HS-27A (cell line): ENCODE measurements around the gene GNG8.

Source experiments
- DNase-seq: peaks from one replicate; pipeline ENCODE4 v3.0.0-alpha.2; 2012; ENCODE audit warnings: low read depth, missing footprints

The GNG8 gene

GRCh38 chr19:46618670-46619231 lies 17.3 kb downstream of the GNG8 start:
- no peak for DNase-seq

- DNase-seq = no peak
Observed at GRCh38 chr19:46617601-46618000, 18.4 kb downstream of the GNG8 start.

GRCh38 chr19:46616631-46617322 lies 19.2 kb downstream of the GNG8 start:
- no peak for DNase-seq

GRCh38 chr19:46615966-46616365 lies 20.0 kb downstream of the GNG8 start:
- DNase-seq = no peak

- DNase-seq = no peak
Observed at GRCh38 chr19:46614114-46614722, 21.8 kb downstream of the GNG8 start.

- DNase-seq = no peak
Observed at GRCh38 chr19:46613525-46613924, 22.5 kb downstream of the GNG8 start.

GRCh38 chr19:46611776-46612175 lies 24.2 kb downstream of the GNG8 start:
- no peak for DNase-seq

- DNase-seq = no peak
Observed at GRCh38 chr19:46610851-46611770, 24.9 kb downstream of the GNG8 start.

GRCh38 chr19:46610413-46610775 lies 25.6 kb downstream of the GNG8 start:
- DNase-seq = no peak

- no peak for DNase-seq
Observed at GRCh38 chr19:46609511-46610412, 26.2 kb downstream of the GNG8 start.

GRCh38 chr19:46608581-46609345 lies 27.2 kb downstream of the GNG8 start:
- no peak for DNase-seq

- no peak for DNase-seq
Observed at GRCh38 chr19:46608178-46608577, 27.8 kb downstream of the GNG8 start.

- no peak for DNase-seq
Observed at GRCh38 chr19:46607448-46607841, 28.6 kb downstream of the GNG8 start.

GRCh38 chr19:46606681-46607447 lies 29.1 kb downstream of the GNG8 start:
- no peak for DNase-seq

- DNase-seq = no peak
Observed at GRCh38 chr19:46606019-46606418, 30.0 kb downstream of the GNG8 start.

GRCh38 chr19:46605356-46605821 lies 30.6 kb downstream of the GNG8 start:
- no peak for DNase-seq

- DNase-seq = no peak
Observed at GRCh38 chr19:46604781-46605355, 31.1 kb downstream of the GNG8 start.

- DNase-seq = no peak
Observed at GRCh38 chr19:46603752-46604231, 32.2 kb downstream of the GNG8 start.

- no peak for DNase-seq
Observed at GRCh38 chr19:46603195-46603637, 32.8 kb downstream of the GNG8 start.
